ENCODE measurements around the gene RPL28.

Gene RPL28

GRCh38 chr19:55347442-55348009, 38.2 kb upstream of the RPL28 start:
- in situ Hi-C loops (cut with HindIII; ENCODE audit: low sequenced_read_pairs): no loop called here
- no peak for TF ChIP-seq CTCF (IDR thresholded peaks at IDR 0.05; ENCODE audit: low read depth, low read length, missing control alignments)
- no peak overlapping the region for H3K4me3 ChIP-seq (ENCODE audit: low read depth, low read length)
- no peak for DNase-seq (ENCODE audit: low read depth)

- in situ Hi-C loops (cut with HindIII; ENCODE audit: low sequenced_read_pairs): no loop called here
- no peak overlapping the region for H3K4me3 ChIP-seq (ENCODE audit: low read depth, low read length)
- TF ChIP-seq CTCF (IDR thresholded peaks at IDR 0.05; ENCODE audit: low read depth, low read length, missing control alignments): no peak
Observed at GRCh38 chr19:55348317-55349034, 37.3 kb upstream of the RPL28 start.

GRCh38 chr19:55350620-55351315, 35.0 kb upstream of the RPL28 start:
- in situ Hi-C loops (cut with HindIII; ENCODE audit: low sequenced_read_pairs): loop anchor here (5.0 to 10.0 kb wide), 3 partner anchors 42 to 254 kb away; partner anchors contain the start of genes ZNF524 and ZNF865
- no peak for DNase-seq (ENCODE audit: low read depth)
- no peak for TF ChIP-seq CTCF (IDR thresholded peaks at IDR 0.05; ENCODE audit: low read depth, low read length, missing control alignments)
- no peak overlapping the region for H3K4me3 ChIP-seq (ENCODE audit: low read depth, low read length)

More at GRCh38 chr19:55348317-55349034, 37.3 kb upstream of the RPL28 start:
- DNase-seq (ENCODE audit: low read depth): no peak

- no peak overlapping the region for H3K4me3 ChIP-seq (ENCODE audit: low read depth, low read length)
- TF ChIP-seq CTCF (IDR thresholded peaks at IDR 0.05; ENCODE audit: low read depth, low read length, missing control alignments): no peak
- no peak for DNase-seq (ENCODE audit: low read depth)
- in situ Hi-C loops (cut with HindIII; ENCODE audit: low sequenced_read_pairs): loop anchor here (5.0 to 10.0 kb wide), 3 partner anchors 40 to 253 kb away; partner anchors contain the start of genes ZNF524 and ZNF865
Observed at GRCh38 chr19:55352040-55352439, 33.7 kb upstream of the RPL28 start.

- no peak for DNase-seq (ENCODE audit: low read depth)
- in situ Hi-C loops (cut with HindIII; ENCODE audit: low sequenced_read_pairs): loop anchor here (5.0 to 10.0 kb wide), 3 partner anchors 40 to 252 kb away; partner anchors contain the start of genes ZNF524 and ZNF865
- H3K4me3 ChIP-seq (ENCODE audit: low read depth, low read length): no peak overlapping the region
- no peak for TF ChIP-seq CTCF (IDR thresholded peaks at IDR 0.05; ENCODE audit: low read depth, low read length, missing control alignments)
Observed at GRCh38 chr19:55352549-55353145, 33.1 kb upstream of the RPL28 start.

GRCh38 chr19:55353356-55353802, 32.4 kb upstream of the RPL28 start:
- in situ Hi-C loops (cut with HindIII; ENCODE audit: low sequenced_read_pairs): loop anchor here (5.0 to 10.0 kb wide), 3 partner anchors 39 to 251 kb away; partner anchors contain the start of genes ZNF524 and ZNF865
- TF ChIP-seq CTCF (IDR thresholded peaks at IDR 0.05; ENCODE audit: low read depth, low read length, missing control alignments): no peak
- no peak for DNase-seq (ENCODE audit: low read depth)
- peak overlapping the region; percentile 43 for H3K4me3 ChIP-seq (ENCODE audit: low read depth, low read length)
